ENCODE measurements around the gene KRTAP10-12. TPM values are rescaled to one million over a fixed set of nuclear protein-coding genes. Genes with fewer than 3 reads are reported as not detected.

KRTAP10-12 gene
- total RNA-seq, 3 donors from 2014 or later = not detected

- intact Hi-C loops (cut with DNase I; ENCODE audit: low total_unique reads) = no loop called here
- H3K27ac ChIP-seq = no peak overlapping the region
- no peak for TF ChIP-seq POLR2A (IDR thresholded peaks at IDR 0.05)
- H3K4me3 ChIP-seq = no peak overlapping the region
- peaks cover 4 to 32% of the 10 kb centered on the region in 2 donors for H3K27me3 ChIP-seq
- H3K4me1 ChIP-seq = no peaks in the 10 kb centered on the region
- no peaks in the 10 kb centered on the region for H3K36me3 ChIP-seq
- DNase-seq (ENCODE audit: low spot score in 2 of 2) = no peak
- peaks cover 9 to 17% of the 10 kb centered on the region in 2 donors for H3K9me3 ChIP-seq
Observed at GRCh38 chr21:44730951-44731579, 34.1 kb downstream of the KRTAP10-12 start.

GRCh38 chr21:44732263-44732662 is 35.3 kb downstream of the KRTAP10-12 start:
- DNase-seq (ENCODE audit: low spot score in 2 of 2) = no peak
- Histone ChIP-seq H3K9me3 (peaks cover 21 to 29% of the 10 kb centered on the region in 2 donors), H3K4me1 (no peaks in the 10 kb centered on the region), H3K27me3 (peaks cover 0 to 20% of the 10 kb centered on the region in 2 donors), H3K36me3 (no peaks in the 10 kb centered on the region), H3K27ac (no peak overlapping the region), H3K4me3 (no peak overlapping the region)
- TF ChIP-seq POLR2A (IDR thresholded peaks at IDR 0.05) = no peak
- no peak for TF ChIP-seq POLR2AphosphoS5 (IDR thresholded peaks at IDR 0.05)
- TF ChIP-seq, protein P1, sequence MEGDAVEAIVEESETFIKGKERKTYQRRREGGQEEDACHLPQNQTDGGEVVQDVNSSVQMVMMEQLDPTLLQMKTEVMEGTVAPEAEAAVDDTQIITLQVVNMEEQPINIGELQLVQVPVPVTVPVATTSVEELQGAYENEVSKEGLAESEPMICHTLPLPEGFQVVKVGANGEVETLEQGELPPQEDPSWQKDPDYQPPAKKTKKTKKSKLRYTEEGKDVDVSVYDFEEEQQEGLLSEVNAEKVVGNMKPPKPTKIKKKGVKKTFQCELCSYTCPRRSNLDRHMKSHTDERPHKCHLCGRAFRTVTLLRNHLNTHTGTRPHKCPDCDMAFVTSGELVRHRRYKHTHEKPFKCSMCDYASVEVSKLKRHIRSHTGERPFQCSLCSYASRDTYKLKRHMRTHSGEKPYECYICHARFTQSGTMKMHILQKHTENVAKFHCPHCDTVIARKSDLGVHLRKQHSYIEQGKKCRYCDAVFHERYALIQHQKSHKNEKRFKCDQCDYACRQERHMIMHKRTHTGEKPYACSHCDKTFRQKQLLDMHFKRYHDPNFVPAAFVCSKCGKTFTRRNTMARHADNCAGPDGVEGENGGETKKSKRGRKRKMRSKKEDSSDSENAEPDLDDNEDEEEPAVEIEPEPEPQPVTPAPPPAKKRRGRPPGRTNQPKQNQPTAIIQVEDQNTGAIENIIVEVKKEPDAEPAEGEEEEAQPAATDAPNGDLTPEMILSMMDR (IDR thresholded peaks at IDR 0.05) = no peak
- intact Hi-C loops (cut with DNase I; ENCODE audit: low total_unique reads) = no loop called here

DNA sequence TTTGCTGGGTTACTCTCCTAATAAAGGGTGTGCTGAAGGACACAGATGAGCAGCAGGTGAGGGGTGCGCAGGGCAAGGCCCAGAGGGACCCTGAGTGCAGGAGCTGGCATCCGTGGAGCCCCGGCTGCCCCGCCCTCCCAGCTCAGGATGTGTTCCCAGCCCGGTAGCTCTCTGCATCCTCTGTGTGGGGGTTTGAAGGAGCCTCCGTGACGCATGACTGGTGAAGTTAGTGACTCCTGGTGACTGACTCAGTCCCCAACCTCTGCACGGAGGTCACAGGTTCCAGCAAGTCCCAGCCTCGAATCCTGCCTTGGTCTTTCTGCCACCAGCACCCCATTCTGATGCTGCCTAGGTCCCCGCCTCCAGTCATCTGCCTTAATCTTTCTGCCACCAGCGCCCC is 36.0 kb downstream of the KRTAP10-12 start:
- Histone ChIP-seq H3K27ac (no peak overlapping the region), H3K4me1 (no peaks in the 10 kb centered on the region), H3K36me3 (no peaks in the 10 kb centered on the region), H3K9me3 (peaks cover 28 to 36% of the 10 kb centered on the region in 2 donors), H3K4me3 (no peak overlapping the region), H3K27me3 (peaks cover 0 to 13% of the 10 kb centered on the region in 2 donors)
- TF ChIP-seq POLR2AphosphoS5 (IDR thresholded peaks at IDR 0.05) = no peak
- intact Hi-C loops (cut with DNase I; ENCODE audit: low total_unique reads) = no loop called here
- no peak for DNase-seq (ENCODE audit: low spot score in 2 of 2)

DNA sequence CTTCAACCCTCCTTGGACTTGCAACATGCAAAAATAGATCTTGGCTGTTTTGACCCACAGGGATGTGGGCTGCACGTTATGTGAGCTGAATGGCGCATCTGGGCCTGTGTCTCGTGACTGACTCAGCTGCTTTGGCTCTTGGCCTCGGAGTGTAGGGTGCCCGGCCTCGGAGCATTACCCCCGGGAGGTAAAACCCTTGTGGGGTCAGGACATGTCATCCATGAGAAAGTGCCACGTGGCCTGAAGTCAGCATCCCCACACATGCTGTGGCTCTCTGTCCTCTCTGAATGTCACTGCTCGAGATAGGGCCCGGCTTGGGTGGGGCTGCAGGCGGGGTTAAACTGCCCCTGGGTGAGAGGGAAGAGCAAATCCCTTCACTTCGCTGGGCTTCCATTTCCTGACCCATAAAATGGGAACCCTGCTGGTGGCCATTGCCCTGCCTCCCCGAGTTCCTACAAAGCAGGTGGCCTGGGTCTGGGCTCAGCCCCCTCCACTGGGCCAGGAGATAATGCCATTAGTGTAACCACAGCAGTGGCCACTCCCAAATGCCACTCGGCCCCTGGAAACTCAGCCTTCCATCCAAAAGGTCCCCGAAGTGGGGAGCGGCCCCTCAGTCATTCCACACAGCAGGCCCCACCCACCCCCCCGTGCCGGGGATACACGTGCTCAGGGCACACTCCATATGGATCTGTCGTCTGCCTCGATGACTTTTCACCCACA is 37.2 kb downstream of the KRTAP10-12 start:
- H3K27me3 ChIP-seq = peaks cover 0 to 9% of the 10 kb centered on the region in 2 donors
- DNase-seq (ENCODE audit: low spot score in 2 of 2) = no peak
- intact Hi-C loops (cut with DNase I; ENCODE audit: low total_unique reads) = no loop called here

GRCh38 chr21:44734841-44735240 is 37.9 kb downstream of the KRTAP10-12 start:
- no peak for DNase-seq (ENCODE audit: low spot score in 2 of 2)
- TF ChIP-seq POLR2AphosphoS5 (IDR thresholded peaks at IDR 0.05) (no peak), POLR2A (IDR thresholded peaks at IDR 0.05) (no peak)
- TF ChIP-seq, protein P1 (IDR thresholded peaks at IDR 0.05) = no peak
- no peak overlapping the region for H3K4me3 ChIP-seq
- intact Hi-C loops (cut with DNase I; ENCODE audit: low total_unique reads) = no loop called here
- H3K27me3 ChIP-seq = peaks cover 0 to 4% of the 10 kb centered on the region in 2 donors
- no peak overlapping the region for H3K27ac ChIP-seq
- H3K4me1 ChIP-seq = no peaks in the 10 kb centered on the region
- H3K36me3 ChIP-seq = no peaks in the 10 kb centered on the region
- peaks cover 47 to 55% of the 10 kb centered on the region in 2 donors for H3K9me3 ChIP-seq

More for the DNA sequence above, 37.2 kb downstream of the KRTAP10-12 start:
- no peak for TF ChIP-seq POLR2A (IDR thresholded peaks at IDR 0.05)
- TF ChIP-seq POLR2AphosphoS5 (IDR thresholded peaks at IDR 0.05) = no peak
- TF ChIP-seq, protein P1 (IDR thresholded peaks at IDR 0.05) = no peak
- Histone ChIP-seq H3K27ac (no peak overlapping the region), H3K36me3 (no peaks in the 10 kb centered on the region), H3K4me3 (no peak overlapping the region), H3K9me3 (peaks cover 40 to 48% of the 10 kb centered on the region in 2 donors), H3K4me1 (no peaks in the 10 kb centered on the region)

- H3K36me3 ChIP-seq = no peaks in the 10 kb centered on the region
- H3K4me1 ChIP-seq = no peaks in the 10 kb centered on the region
- H3K4me3 ChIP-seq = no peak overlapping the region
- H3K27me3 ChIP-seq = no peaks in the 10 kb centered on the region
- no peak for TF ChIP-seq POLR2AphosphoS5 (IDR thresholded peaks at IDR 0.05)
- TF ChIP-seq POLR2A (IDR thresholded peaks at IDR 0.05) = no peak
- TF ChIP-seq, protein P1 (IDR thresholded peaks at IDR 0.05) = no peak
- DNase-seq (ENCODE audit: low spot score in 2 of 2) = no peak
- intact Hi-C loops (cut with DNase I; ENCODE audit: low total_unique reads) = no loop called here
- no peak overlapping the region for H3K27ac ChIP-seq
- H3K9me3 ChIP-seq = peaks cover 48 to 61% of the 10 kb centered on the region in 2 donors
Observed at GRCh38 chr21:44735821-44736220, 38.8 kb downstream of the KRTAP10-12 start.

All from breast epithelium (tissue), 4 donors.